IPS-NIHi7 (cell line): ENCODE data around the gene COX4I2.
"Not testable (repeated sequence)": the region's sequence is repeated elsewhere in the genome, so short reads cannot be mapped to it uniquely, and the experiment has no call there.

Experiments used
- DNase-seq: peaks from one replicate; pipeline ENCODE4 v3.0.0; 2012; ENCODE audit warnings: mixed read lengths; ENCODE audit errors: extremely low spot score

COX4I2 gene

GRCh38 chr20:31653561-31653960 lies 15.8 kb downstream of the COX4I2 start:
- no peak for DNase-seq

- DNase-seq: no peak
These were observed 16.8 kb downstream of the COX4I2 start for GRCh38 chr20:31654534-31654933.

GRCh38 chr20:31661625-31662371 lies 24.1 kb downstream of the COX4I2 start:
- peak; percentile 95 for DNase-seq

GRCh38 chr20:31662372-31662854 lies 24.7 kb downstream of the COX4I2 start:
- no peak for DNase-seq

GRCh38 chr20:31663524-31663837 lies 25.8 kb downstream of the COX4I2 start:
- DNase-seq: no peak

- DNase-seq: no peak
These were observed 26.4 kb downstream of the COX4I2 start for GRCh38 chr20:31663838-31664695.

GRCh38 chr20:31664696-31665354 lies 27.1 kb downstream of the COX4I2 start:
- no peak for DNase-seq

- DNase-seq: no peak
These were observed 28.0 kb downstream of the COX4I2 start for GRCh38 chr20:31665753-31666152.

- peak; percentile 18 for DNase-seq
These were observed 28.7 kb downstream of the COX4I2 start for GRCh38 chr20:31666258-31667042.

- DNase-seq: no peak
These were observed 29.9 kb downstream of the COX4I2 start for GRCh38 chr20:31667315-31668285.

GRCh38 chr20:31668944-31669343 lies 31.2 kb downstream of the COX4I2 start:
- DNase-seq: not testable (repeated sequence)

- peak; percentile 35 for DNase-seq
These were observed 32.2 kb downstream of the COX4I2 start for GRCh38 chr20:31669876-31670275.

- DNase-seq: no peak
These were observed 32.9 kb downstream of the COX4I2 start for GRCh38 chr20:31670371-31671228.

GRCh38 chr20:31671324-31671723 lies 33.6 kb downstream of the COX4I2 start:
- DNase-seq: no peak

- no peak for DNase-seq
These were observed 35.7 kb downstream of the COX4I2 start for GRCh38 chr20:31673435-31673834.

GRCh38 chr20:31673943-31674463 lies 36.3 kb downstream of the COX4I2 start:
- no peak for DNase-seq

GRCh38 chr20:31674895-31675827 lies 37.4 kb downstream of the COX4I2 start:
- DNase-seq: no peak
